ENCODE results near the gene GRID2.
A peak's percentile ranks its signal among the peaks of the same experiment; 100 is the strongest.

Gene GRID2

DNA sequence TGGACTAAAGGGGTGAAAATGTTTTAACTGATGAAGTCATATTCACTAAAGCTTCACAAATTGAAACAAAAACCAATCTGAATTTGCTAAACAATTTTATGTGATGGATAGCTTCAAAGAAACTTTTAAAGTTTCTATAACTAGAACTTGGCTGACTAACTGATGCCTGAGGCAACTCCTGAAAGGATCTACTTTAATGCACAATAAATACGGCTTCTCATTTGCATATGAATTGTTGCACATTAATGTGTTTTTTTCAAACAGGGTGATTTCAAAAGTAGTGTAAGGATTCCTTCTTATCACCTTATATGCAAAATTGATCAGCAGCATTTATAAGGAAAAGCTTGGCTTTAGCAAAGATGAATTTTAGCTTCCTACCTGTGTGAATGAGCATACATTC, 1466.4 kb downstream of the GRID2 start:
- no peaks in the 10 kb centered on the region for H3K27me3 ChIP-seq (ENCODE audit: control insufficient read depth in 5 of 5, insufficient read depth in 4 of 5, low read length in 5 of 5)
- no peak overlapping the region for H3K27ac ChIP-seq (ENCODE audit: low read depth, low read length)
- peaks cover 0 to 24% (median 12%) of the 10 kb centered on the region in 5 donors for H3K4me1 ChIP-seq (ENCODE audit: control insufficient read depth in 5 of 5, insufficient read depth in 5 of 5, low read length in 5 of 5)
- no peaks in the 10 kb centered on the region for H3K9me3 ChIP-seq (ENCODE audit: control insufficient read depth in 5 of 5, low read length in 5 of 5)
- no peak overlapping the region for H3K4me3 ChIP-seq (ENCODE audit: low read depth in 1 of 5, low read length in 5 of 5)
- no peaks in the 10 kb centered on the region for H3K36me3 ChIP-seq (ENCODE audit: control insufficient read depth in 5 of 5, insufficient read depth in 5 of 5, low read length in 5 of 5)
- no peak overlapping the region for H3K9ac ChIP-seq (ENCODE audit: low read length in 5 of 5)

- Histone ChIP-seq H3K27ac (ENCODE audit: low read depth, low read length) (no peak overlapping the region), H3K4me3 (ENCODE audit: low read depth in 1 of 5, low read length in 5 of 5) (peak overlapping the region in 2 of 5 donors; percentile 10 to 52), H3K36me3 (ENCODE audit: control insufficient read depth in 5 of 5, insufficient read depth in 5 of 5, low read length in 5 of 5) (no peaks in the 10 kb centered on the region), H3K9ac (ENCODE audit: low read length in 5 of 5) (peak overlapping the region in 1 of 5 donors; percentile 31), H3K4me1 (ENCODE audit: control insufficient read depth in 5 of 5, insufficient read depth in 5 of 5, low read length in 5 of 5) (peaks cover 0 to 22% (median 12%) of the 10 kb centered on the region in 5 donors), H3K27me3 (ENCODE audit: control insufficient read depth in 5 of 5, insufficient read depth in 4 of 5, low read length in 5 of 5) (no peaks in the 10 kb centered on the region), H3K9me3 (ENCODE audit: control insufficient read depth in 5 of 5, low read length in 5 of 5) (no peaks in the 10 kb centered on the region)
These were observed 1468.1 kb downstream of the GRID2 start for GRCh38 chr4:93771640-93772411.

- Histone ChIP-seq H3K4me3 (ENCODE audit: low read depth in 1 of 5, low read length in 5 of 5) (no peak overlapping the region), H3K36me3 (ENCODE audit: control insufficient read depth in 5 of 5, insufficient read depth in 5 of 5, low read length in 5 of 5) (no peaks in the 10 kb centered on the region), H3K27me3 (ENCODE audit: control insufficient read depth in 5 of 5, insufficient read depth in 4 of 5, low read length in 5 of 5) (no peaks in the 10 kb centered on the region), H3K9me3 (ENCODE audit: control insufficient read depth in 5 of 5, low read length in 5 of 5) (no peaks in the 10 kb centered on the region), H3K4me1 (ENCODE audit: control insufficient read depth in 5 of 5, insufficient read depth in 5 of 5, low read length in 5 of 5) (peaks cover 0 to 13% (median 4%) of the 10 kb centered on the region in 5 donors), H3K9ac (ENCODE audit: low read length in 5 of 5) (no peak overlapping the region), H3K27ac (ENCODE audit: low read depth, low read length) (no peak overlapping the region)
These were observed 1469.1 kb downstream of the GRID2 start for GRCh38 chr4:93772858-93773257.

DNA sequence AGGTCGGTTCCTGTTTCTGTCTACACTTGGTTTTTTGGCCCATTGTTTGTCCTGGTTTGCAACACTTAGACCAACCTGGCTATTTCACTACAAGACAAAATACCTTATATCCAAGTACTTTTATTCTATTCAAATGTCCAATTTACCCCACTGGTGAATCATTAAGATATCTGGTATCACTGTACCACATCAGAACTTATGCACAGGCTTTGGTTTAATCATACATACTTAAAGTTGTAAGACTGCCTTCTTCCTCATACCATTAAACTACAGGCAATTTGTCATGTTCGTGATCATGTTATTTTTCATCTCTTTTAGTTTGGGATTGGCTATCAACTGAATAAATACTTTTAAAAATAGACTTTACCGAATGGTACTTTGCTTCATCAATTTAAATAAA, 1471.8 kb downstream of the GRID2 start:
- Histone ChIP-seq H3K27me3 (ENCODE audit: control insufficient read depth in 5 of 5, insufficient read depth in 4 of 5, low read length in 5 of 5) (peaks cover 0 to 2% (median 0%) of the 10 kb centered on the region in 5 donors), H3K9me3 (ENCODE audit: control insufficient read depth in 5 of 5, low read length in 5 of 5) (no peaks in the 10 kb centered on the region), H3K4me1 (ENCODE audit: control insufficient read depth in 5 of 5, insufficient read depth in 5 of 5, low read length in 5 of 5) (peaks cover 0 to 6% (median 0%) of the 10 kb centered on the region in 5 donors), H3K9ac (ENCODE audit: low read length in 5 of 5) (no peak overlapping the region), H3K36me3 (ENCODE audit: control insufficient read depth in 5 of 5, insufficient read depth in 5 of 5, low read length in 5 of 5) (no peaks in the 10 kb centered on the region), H3K27ac (ENCODE audit: low read depth, low read length) (no peak overlapping the region), H3K4me3 (ENCODE audit: low read depth in 1 of 5, low read length in 5 of 5) (no peak overlapping the region)

- H3K36me3 ChIP-seq (ENCODE audit: control insufficient read depth in 5 of 5, insufficient read depth in 5 of 5, low read length in 5 of 5), result no peaks in the 10 kb centered on the region
- H3K9me3 ChIP-seq (ENCODE audit: control insufficient read depth in 5 of 5, low read length in 5 of 5), result no peaks in the 10 kb centered on the region
- H3K4me3 ChIP-seq (ENCODE audit: low read depth in 1 of 5, low read length in 5 of 5), result no peak overlapping the region
- H3K27ac ChIP-seq (ENCODE audit: low read depth, low read length), result no peak overlapping the region
- peaks cover 0 to 6% (median 0%) of the 10 kb centered on the region in 5 donors for H3K4me1 ChIP-seq (ENCODE audit: control insufficient read depth in 5 of 5, insufficient read depth in 5 of 5, low read length in 5 of 5)
- H3K27me3 ChIP-seq (ENCODE audit: control insufficient read depth in 5 of 5, insufficient read depth in 4 of 5, low read length in 5 of 5), result peaks cover 0 to 2% (median 0%) of the 10 kb centered on the region in 5 donors
- no peak overlapping the region for H3K9ac ChIP-seq (ENCODE audit: low read length in 5 of 5)
These were observed 1472.8 kb downstream of the GRID2 start for GRCh38 chr4:93776386-93777080.

- H3K4me3 ChIP-seq (ENCODE audit: low read depth in 1 of 5, low read length in 5 of 5), result no peak overlapping the region
- no peak overlapping the region for H3K27ac ChIP-seq (ENCODE audit: low read depth, low read length)
- peaks cover 0 to 2% (median 0%) of the 10 kb centered on the region in 5 donors for H3K27me3 ChIP-seq (ENCODE audit: control insufficient read depth in 5 of 5, insufficient read depth in 4 of 5, low read length in 5 of 5)
- H3K9me3 ChIP-seq (ENCODE audit: control insufficient read depth in 5 of 5, low read length in 5 of 5), result no peaks in the 10 kb centered on the region
- peaks cover 0 to 3% (median 0%) of the 10 kb centered on the region in 5 donors for H3K4me1 ChIP-seq (ENCODE audit: control insufficient read depth in 5 of 5, insufficient read depth in 5 of 5, low read length in 5 of 5)
- H3K36me3 ChIP-seq (ENCODE audit: control insufficient read depth in 5 of 5, insufficient read depth in 5 of 5, low read length in 5 of 5), result no peaks in the 10 kb centered on the region
- no peak overlapping the region for H3K9ac ChIP-seq (ENCODE audit: low read length in 5 of 5)
These were observed 1473.3 kb downstream of the GRID2 start for GRCh38 chr4:93777081-93777460.

- Histone ChIP-seq H3K27me3 (ENCODE audit: control insufficient read depth in 5 of 5, insufficient read depth in 4 of 5, low read length in 5 of 5) (peaks cover 0 to 2% (median 0%) of the 10 kb centered on the region in 5 donors), H3K9ac (ENCODE audit: low read length in 5 of 5) (no peak overlapping the region), H3K36me3 (ENCODE audit: control insufficient read depth in 5 of 5, insufficient read depth in 5 of 5, low read length in 5 of 5) (no peaks in the 10 kb centered on the region), H3K9me3 (ENCODE audit: control insufficient read depth in 5 of 5, low read length in 5 of 5) (no peaks in the 10 kb centered on the region), H3K4me3 (ENCODE audit: low read depth in 1 of 5, low read length in 5 of 5) (no peak overlapping the region), H3K4me1 (ENCODE audit: control insufficient read depth in 5 of 5, insufficient read depth in 5 of 5, low read length in 5 of 5) (no peaks in the 10 kb centered on the region), H3K27ac (ENCODE audit: low read depth, low read length) (no peak overlapping the region)
These were observed 1475.5 kb downstream of the GRID2 start for GRCh38 chr4:93779228-93779627.

GRCh38 chr4:93780080-93780479, 1476.3 kb downstream of the GRID2 start:
- no peaks in the 10 kb centered on the region for H3K4me1 ChIP-seq (ENCODE audit: control insufficient read depth in 5 of 5, insufficient read depth in 5 of 5, low read length in 5 of 5)
- no peaks in the 10 kb centered on the region for H3K36me3 ChIP-seq (ENCODE audit: control insufficient read depth in 5 of 5, insufficient read depth in 5 of 5, low read length in 5 of 5)
- H3K27ac ChIP-seq (ENCODE audit: low read depth, low read length), result no peak overlapping the region
- H3K4me3 ChIP-seq (ENCODE audit: low read depth in 1 of 5, low read length in 5 of 5), result no peak overlapping the region
- no peaks in the 10 kb centered on the region for H3K9me3 ChIP-seq (ENCODE audit: control insufficient read depth in 5 of 5, low read length in 5 of 5)
- H3K27me3 ChIP-seq (ENCODE audit: control insufficient read depth in 5 of 5, insufficient read depth in 4 of 5, low read length in 5 of 5), result peaks cover 0 to 2% (median 0%) of the 10 kb centered on the region in 5 donors
- no peak overlapping the region for H3K9ac ChIP-seq (ENCODE audit: low read length in 5 of 5)

DNA sequence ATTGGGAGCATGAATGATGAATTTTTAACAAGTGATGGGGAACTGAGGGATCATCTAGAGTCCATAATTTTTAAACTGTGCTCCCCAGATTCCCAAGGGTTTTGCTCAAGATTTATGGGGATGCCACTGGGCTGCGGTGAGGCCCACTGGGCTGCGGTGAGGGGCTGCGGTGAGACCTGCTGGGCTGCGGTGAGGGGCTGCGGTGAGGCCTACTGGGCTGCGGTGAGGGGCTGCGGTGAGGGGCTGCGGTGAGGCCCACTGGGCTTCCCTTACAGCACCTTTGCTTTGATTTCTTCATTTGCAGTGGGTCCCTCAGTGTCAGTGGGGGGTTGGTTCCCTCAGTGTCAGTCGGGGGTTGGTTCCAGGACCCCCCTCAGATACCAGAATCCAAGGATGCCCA, 1477.4 kb downstream of the GRID2 start:
- no peaks in the 10 kb centered on the region for H3K4me1 ChIP-seq (ENCODE audit: control insufficient read depth in 5 of 5, insufficient read depth in 5 of 5, low read length in 5 of 5)
- no peaks in the 10 kb centered on the region for H3K36me3 ChIP-seq (ENCODE audit: control insufficient read depth in 5 of 5, insufficient read depth in 5 of 5, low read length in 5 of 5)
- no peaks in the 10 kb centered on the region for H3K9me3 ChIP-seq (ENCODE audit: control insufficient read depth in 5 of 5, low read length in 5 of 5)
- no peak overlapping the region for H3K4me3 ChIP-seq (ENCODE audit: low read depth in 1 of 5, low read length in 5 of 5)
- H3K27ac ChIP-seq (ENCODE audit: low read depth, low read length), result no peak overlapping the region
- no peak overlapping the region for H3K9ac ChIP-seq (ENCODE audit: low read length in 5 of 5)
- peaks cover 0 to 2% (median 0%) of the 10 kb centered on the region in 5 donors for H3K27me3 ChIP-seq (ENCODE audit: control insufficient read depth in 5 of 5, insufficient read depth in 4 of 5, low read length in 5 of 5)

GRCh38 chr4:93786149-93786548, 1482.4 kb downstream of the GRID2 start:
- H3K36me3 ChIP-seq (ENCODE audit: control insufficient read depth in 5 of 5, insufficient read depth in 5 of 5, low read length in 5 of 5), result no peaks in the 10 kb centered on the region
- H3K4me1 ChIP-seq (ENCODE audit: control insufficient read depth in 5 of 5, insufficient read depth in 5 of 5, low read length in 5 of 5), result no peaks in the 10 kb centered on the region
- no peaks in the 10 kb centered on the region for H3K9me3 ChIP-seq (ENCODE audit: control insufficient read depth in 5 of 5, low read length in 5 of 5)
- H3K9ac ChIP-seq (ENCODE audit: low read length in 5 of 5), result no peak overlapping the region
- H3K4me3 ChIP-seq (ENCODE audit: low read depth in 1 of 5, low read length in 5 of 5), result no peak overlapping the region
- no peak overlapping the region for H3K27ac ChIP-seq (ENCODE audit: low read depth, low read length)
- no peaks in the 10 kb centered on the region for H3K27me3 ChIP-seq (ENCODE audit: control insufficient read depth in 5 of 5, insufficient read depth in 4 of 5, low read length in 5 of 5)

Measured in subcutaneous abdominal adipose tissue (tissue), 5 donors.